CD4-positive, alpha-beta T cell treated with Interleukin-17A for 4 hours (primary cell): ENCODE measurements around the gene FOCAD.
"Not testable (repeated sequence)": the region's sequence is repeated elsewhere in the genome, so short reads cannot be mapped to it uniquely, and the experiment has no call there.

Source experiments
- DNase-seq: peaks from one replicate; pipeline ENCODE4 v3.0.0-alpha.2; 2020; ENCODE audit warnings: mixed read lengths

FOCAD gene

DNA sequence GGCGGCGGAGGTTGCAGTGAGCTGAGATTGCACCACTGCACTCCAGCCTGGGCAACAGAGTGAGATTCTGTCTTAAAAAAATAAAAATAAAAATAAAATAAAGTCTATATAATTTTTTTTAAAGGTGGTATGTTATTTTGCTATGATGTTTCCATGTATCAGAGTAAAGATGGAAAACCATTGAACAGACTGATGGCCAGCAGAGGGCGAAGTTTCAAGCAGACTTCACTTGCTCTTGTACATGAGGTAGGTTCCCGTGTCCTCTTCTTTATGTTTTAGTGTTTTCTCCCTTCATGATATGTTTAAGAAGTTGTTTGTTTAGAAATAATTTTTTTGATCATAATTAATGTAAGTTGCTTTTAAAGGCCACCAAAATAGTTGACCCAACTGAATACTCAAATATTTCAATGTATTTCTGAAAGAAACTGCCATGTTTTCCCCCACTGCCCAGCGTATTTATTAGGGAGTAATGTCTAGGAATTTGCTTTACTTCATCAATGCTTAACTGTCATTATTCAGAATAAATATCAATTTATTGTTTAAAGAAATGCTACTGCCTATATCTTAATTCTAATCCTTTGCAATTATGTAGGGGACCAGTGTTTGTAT lies 201.0 kb downstream of the FOCAD start:
- DNase-seq = peak; percentile 71

GRCh38 chr9:20898885-20899554 lies 215.0 kb downstream of the FOCAD start:
- no peak for DNase-seq

- no peak for DNase-seq
Measured at GRCh38 chr9:20903212-20903611, 219.2 kb downstream of the FOCAD start.

DNA sequence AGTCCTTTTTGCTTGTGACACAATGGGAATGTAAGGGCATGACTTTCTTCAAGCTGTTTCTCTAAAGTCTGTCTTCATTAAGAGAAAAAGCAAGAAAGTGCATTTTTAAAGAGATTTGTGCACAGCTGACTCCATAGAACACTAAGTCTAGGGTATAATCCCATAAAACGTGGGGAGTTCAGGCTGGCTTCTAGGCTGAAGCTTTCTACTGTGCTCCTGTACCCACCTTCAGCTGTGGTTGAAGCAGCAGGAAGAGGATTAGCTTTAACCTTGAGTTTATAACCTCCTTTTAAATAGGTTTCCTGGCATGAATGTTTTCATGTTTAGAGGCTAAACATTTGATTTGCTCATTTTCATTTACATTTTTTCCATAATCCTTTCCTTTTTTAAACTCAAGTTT lies 220.9 kb downstream of the FOCAD start:
- DNase-seq = no peak

DNA sequence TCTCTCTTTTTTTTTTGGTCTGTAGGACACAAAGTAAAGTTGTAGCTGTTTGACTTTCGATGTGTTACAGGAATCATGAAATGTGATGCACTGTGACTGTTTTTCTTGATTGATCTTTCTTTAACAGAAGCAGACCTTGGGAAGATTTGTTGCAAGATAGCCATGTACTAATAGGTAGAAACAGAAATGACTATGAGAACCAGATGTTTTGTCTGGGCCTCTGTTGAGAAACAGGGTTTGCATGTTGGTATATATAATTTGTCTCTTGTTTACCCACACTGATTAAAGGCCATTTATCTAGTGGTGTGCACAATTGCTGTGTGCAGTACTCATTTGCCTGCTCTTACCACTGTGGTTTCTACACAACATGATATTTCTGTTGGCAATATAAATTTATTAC lies 222.3 kb downstream of the FOCAD start:
- no peak for DNase-seq

DNA sequence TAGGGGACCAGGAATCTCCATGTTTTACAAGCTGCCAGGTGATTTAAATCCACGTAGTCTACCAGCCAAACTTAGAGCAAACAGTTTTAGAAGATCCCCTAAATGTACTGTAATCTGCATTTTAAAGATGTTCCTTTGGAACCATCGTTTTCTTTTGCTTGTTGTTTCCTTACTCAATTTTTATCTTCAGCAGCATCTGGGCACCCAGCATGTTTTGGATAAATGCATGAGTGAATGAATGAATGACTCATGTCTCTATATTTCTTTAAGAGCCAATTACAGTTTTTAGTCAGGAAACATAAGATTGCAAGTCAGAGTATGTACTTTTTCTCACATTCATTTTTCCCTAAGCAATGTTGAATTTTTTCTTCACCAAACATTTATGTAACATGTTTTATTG lies 224.4 kb downstream of the FOCAD start:
- DNase-seq = no peak

DNA sequence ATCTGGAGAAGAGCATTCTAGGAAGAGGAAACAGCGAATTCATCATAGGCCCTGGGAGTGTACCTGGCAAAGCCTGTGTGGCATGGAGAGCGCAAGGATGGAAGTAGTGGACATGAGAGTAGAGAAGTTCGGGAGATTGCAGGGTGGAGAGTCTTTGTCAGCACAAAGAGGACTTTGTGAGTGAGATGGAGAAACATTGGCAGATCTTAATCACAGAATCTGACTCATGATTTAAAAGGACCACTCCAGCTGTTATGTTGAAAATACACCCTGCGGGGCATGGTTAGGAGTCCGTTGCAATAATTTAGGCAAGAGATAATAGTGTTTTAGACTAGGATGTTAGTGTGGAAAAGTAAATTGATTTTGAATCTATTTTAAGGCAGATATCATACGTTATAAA lies 230.5 kb downstream of the FOCAD start:
- no peak for DNase-seq

- no peak for DNase-seq
Measured at GRCh38 chr9:20921362-20921761, 237.3 kb downstream of the FOCAD start.

- no peak for DNase-seq
Measured at GRCh38 chr9:20925256-20926045, 241.4 kb downstream of the FOCAD start.

DNA sequence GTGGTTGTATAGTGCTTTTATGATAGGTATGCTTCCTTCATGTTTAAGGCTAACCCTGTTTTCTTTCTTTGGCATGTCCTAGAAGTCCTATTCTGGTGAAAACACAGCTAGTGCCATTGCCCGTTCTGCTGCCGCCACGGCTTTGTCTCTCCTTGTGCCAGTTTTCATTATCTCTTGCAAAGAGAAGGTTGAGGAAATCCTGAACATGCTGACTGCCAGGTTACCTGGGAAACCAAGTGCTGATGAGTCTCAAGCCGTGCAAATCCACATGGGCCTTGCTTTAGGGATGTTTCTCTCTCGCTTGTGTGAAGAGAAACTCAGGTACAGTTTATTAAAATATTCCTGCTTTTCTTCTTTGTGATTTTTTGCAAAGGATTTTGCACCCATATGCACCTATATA lies 245.2 kb downstream of the FOCAD start:
- DNase-seq = no peak

GRCh38 chr9:20930836-20931235 lies 246.8 kb downstream of the FOCAD start:
- DNase-seq = no peak

DNA sequence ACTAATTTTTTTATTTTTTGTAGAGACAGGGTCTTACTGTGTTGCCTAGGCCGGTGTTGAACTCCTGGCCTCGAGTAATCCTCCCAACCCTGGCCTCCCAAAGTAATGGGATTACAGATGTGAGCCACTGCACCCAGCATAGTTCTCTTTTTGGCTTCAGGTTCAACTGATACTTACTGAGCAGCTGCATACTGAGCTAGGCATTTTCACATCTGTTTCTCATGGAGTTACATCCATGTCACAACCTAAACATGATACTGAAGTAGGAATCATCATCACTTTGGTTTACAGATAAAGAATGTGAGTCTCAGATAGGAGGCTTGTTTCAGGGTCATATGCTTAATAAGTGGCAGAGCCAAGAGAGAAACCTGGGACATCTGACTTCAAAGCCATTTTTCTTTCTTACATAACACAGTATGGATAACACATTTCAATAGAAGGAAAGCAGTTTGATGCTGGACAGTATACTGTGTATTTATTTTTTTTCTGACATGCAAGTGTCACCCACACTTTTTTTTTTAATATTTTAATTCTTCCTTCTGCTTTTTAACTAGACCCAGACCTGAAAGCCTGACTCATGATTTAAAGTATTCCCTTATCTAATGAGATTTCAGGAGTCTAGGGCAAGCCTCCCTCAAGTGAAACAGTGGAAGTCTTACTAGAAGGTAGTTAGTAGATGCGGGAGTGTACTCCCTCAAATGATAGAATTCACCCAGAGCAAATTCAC lies 256.6 kb downstream of the FOCAD start:
- no peak for DNase-seq

GRCh38 chr9:20941174-20941690 lies 257.2 kb downstream of the FOCAD start:
- peak; percentile 67 for DNase-seq

DNA sequence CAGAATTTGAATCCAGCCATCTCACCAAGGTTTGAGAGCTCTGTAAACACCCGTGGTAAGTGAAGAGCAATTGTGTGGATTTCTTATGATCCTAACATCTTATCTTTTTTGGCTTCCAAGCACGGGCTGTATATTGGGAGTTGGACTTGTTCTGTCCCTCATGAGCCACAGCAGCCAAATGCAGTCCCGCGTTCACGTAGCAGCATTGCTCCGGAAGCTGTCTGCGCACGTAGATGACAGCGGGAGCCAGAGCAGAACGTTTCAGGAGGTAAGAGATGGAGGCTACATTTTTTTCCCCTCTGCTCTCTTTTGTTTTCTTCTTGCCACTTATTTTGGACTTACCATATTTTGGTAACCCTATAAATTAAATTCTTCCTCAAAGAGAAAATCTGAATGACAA lies 260.4 kb downstream of the FOCAD start:
- no peak for DNase-seq

DNA sequence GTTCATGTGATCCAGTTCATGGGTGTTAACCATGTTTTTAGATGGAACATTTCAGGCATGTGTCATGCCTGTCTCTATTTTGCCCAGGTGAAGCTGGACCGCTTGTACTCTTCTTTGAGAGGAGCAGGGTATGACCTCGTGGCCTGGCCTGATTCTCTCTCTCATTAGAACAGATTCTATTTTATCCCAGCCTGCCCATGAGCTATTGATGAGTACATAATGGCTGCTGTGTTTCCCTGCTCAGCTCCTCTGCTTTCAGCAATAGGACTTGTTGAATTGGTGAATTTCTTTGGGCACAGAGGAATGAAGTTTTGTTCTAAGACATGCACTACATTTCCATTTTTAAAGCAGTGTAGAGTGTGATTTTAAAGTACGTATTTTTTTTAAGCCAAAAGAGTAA lies 261.2 kb downstream of the FOCAD start:
- no peak for DNase-seq

DNA sequence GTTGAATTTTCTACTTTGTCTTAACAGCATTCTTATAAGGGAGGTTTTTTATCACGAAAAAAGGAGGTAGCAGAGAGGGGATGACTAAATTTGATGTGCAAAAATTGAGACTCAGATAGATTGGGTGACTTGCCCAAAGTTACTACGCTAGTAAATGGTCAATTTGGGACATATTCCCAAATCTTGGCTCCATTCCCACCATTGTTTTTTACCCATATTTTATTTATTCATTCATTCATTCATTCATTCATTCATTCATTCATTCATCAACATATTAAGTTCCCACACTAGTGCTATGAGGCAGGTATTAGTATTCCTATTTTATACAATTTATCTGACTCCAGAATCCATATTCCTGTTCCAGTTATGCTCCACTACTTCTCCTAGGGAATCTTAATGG lies 261.8 kb downstream of the FOCAD start:
- DNase-seq = no peak

- DNase-seq = no peak
Measured at GRCh38 chr9:20948703-20949102, 264.6 kb downstream of the FOCAD start.

DNA sequence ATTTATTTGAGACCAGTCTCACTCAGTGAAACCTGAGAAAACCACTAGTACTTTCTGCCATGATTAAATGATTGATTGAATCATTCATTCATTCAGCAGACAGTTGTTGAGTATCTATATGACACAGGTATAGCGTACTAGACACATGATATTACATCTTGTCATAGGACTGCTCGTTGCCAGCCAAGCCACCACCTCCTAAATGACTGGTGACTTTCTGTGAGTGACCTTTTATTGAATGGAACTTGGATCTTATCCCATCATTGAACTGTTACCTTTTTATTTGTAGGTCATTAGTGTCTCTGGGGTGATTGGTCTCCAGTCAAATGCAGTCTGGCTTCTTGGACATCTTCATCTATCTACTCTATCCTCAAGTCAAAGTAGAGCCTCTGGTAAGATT lies 266.6 kb downstream of the FOCAD start:
- DNase-seq = no peak

DNA sequence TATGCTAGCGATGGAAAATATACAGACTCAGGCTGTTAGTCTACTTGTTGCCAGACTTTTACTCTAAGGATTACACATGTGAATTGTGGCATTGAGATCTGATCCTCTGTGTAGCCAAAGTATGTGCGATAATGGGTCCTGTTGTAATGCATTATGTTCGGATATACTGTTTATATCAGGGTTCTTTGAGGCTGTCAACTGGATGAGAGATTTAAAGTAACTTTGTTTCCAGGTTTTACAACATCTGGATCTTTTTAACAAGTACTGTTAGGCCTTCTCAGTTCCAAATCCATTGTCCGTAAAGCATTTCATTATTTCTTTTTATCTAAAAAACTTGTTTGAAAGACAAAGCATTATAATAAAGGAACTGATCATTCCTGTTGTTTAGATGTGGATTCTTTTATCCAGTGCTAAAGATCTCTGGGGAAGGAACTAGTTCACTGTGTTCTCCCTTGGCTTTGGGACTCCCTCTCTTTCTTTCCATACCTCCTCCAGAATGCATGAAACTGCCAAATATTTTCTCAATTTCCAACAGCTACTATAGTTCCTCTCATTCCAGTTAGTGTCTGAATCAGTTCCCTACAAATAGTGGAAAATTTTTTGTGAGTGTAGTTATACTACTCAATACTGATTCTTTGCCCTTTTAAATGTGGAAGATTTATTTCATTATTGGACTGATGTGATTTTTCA lies 278.6 kb downstream of the FOCAD start:
- no peak for DNase-seq

GRCh38 chr9:20972684-20973083 lies 288.6 kb downstream of the FOCAD start:
- no peak for DNase-seq

- DNase-seq = not testable (repeated sequence)
Measured at GRCh38 chr9:20973246-20973947, 289.3 kb downstream of the FOCAD start.
